ENCODE results near the gene MZF1. TPM values are rescaled to one million over a fixed set of nuclear protein-coding genes. Genes with fewer than 3 reads are reported as not detected.

MZF1 gene
- total RNA-seq, 2 donors from 2014 or later, result 15.0 to 18.6 TPM

GRCh38 chr19:58531034-58531840 is 41.9 kb downstream of the MZF1 start:
- ATAC-seq (replicated peaks in 1 of 2), result no peak
- H3K4me3 Mint-ChIP-seq, result no peak overlapping the region
- DNase-seq, result no peak
- no peak overlapping the region for H3K27ac Mint-ChIP-seq
- peaks cover 6% of the 10 kb centered on the region for H3K27me3 Mint-ChIP-seq (ENCODE audit: low read depth)
- H3K9me3 Mint-ChIP-seq, result no peaks in the 10 kb centered on the region
- no peaks in the 10 kb centered on the region for H3K4me1 Mint-ChIP-seq (ENCODE audit: low read depth)
- no peaks in the 10 kb centered on the region for H3K36me3 Mint-ChIP-seq (ENCODE audit: insufficient read depth in 2 of 2)

- H3K36me3 Mint-ChIP-seq (ENCODE audit: insufficient read depth in 2 of 2), result no peaks in the 10 kb centered on the region
- no peak for DNase-seq
- peaks cover 6% of the 10 kb centered on the region for H3K27me3 Mint-ChIP-seq (ENCODE audit: low read depth)
- no peak for ATAC-seq (replicated peaks in 1 of 2)
- H3K27ac Mint-ChIP-seq, result no peak overlapping the region
- H3K9me3 Mint-ChIP-seq, result no peaks in the 10 kb centered on the region
- H3K4me3 Mint-ChIP-seq, result no peak overlapping the region
- H3K4me1 Mint-ChIP-seq (ENCODE audit: low read depth), result no peaks in the 10 kb centered on the region
These were observed 43.7 kb downstream of the MZF1 start for GRCh38 chr19:58529405-58529804.

GRCh38 chr19:58522709-58523108 is 50.4 kb downstream of the MZF1 start:
- H3K4me3 Mint-ChIP-seq, result no peak overlapping the region
- no peaks in the 10 kb centered on the region for H3K27me3 Mint-ChIP-seq (ENCODE audit: low read depth)
- peaks cover 22% of the 10 kb centered on the region for H3K4me1 Mint-ChIP-seq (ENCODE audit: low read depth)
- no peak for ATAC-seq (replicated peaks in 1 of 2)
- no peak overlapping the region for H3K27ac Mint-ChIP-seq
- H3K9me3 Mint-ChIP-seq, result no peaks in the 10 kb centered on the region
- peaks cover 0 to 3% of the 10 kb centered on the region in 2 donors for H3K36me3 Mint-ChIP-seq (ENCODE audit: insufficient read depth in 2 of 2)
- DNase-seq, result no peak

- H3K9me3 Mint-ChIP-seq, result no peaks in the 10 kb centered on the region
These were observed 51.5 kb downstream of the MZF1 start for GRCh38 chr19:58521651-58522050.

GRCh38 chr19:58520257-58520599 is 52.9 kb downstream of the MZF1 start:
- Mint-ChIP-seq H3K27me3 (ENCODE audit: low read depth) (no peaks in the 10 kb centered on the region), H3K27ac (peak overlapping the region; percentile 90), H3K36me3 (ENCODE audit: insufficient read depth in 2 of 2) (peaks cover 5 to 6% of the 10 kb centered on the region in 2 donors), H3K4me3 (peak overlapping the region; percentile 96 to 99), H3K9me3 (no peaks in the 10 kb centered on the region), H3K4me1 (ENCODE audit: low read depth) (peaks cover 35% of the 10 kb centered on the region)
- DNase-seq (no peak), ATAC-seq (replicated peaks in 1 of 2) (no peak)

More at GRCh38 chr19:58521651-58522050, 51.5 kb downstream of the MZF1 start:
- Mint-ChIP-seq H3K36me3 (ENCODE audit: insufficient read depth in 2 of 2) (peaks cover 0 to 3% of the 10 kb centered on the region in 2 donors), H3K27me3 (ENCODE audit: low read depth) (no peaks in the 10 kb centered on the region), H3K27ac (no peak overlapping the region), H3K4me3 (no peak overlapping the region), H3K4me1 (ENCODE audit: low read depth) (peaks cover 25% of the 10 kb centered on the region)
- no peak for ATAC-seq (replicated peaks in 1 of 2)
- DNase-seq, result no peak

GRCh38 chr19:58519355-58520256 is 53.5 kb downstream of the MZF1 start, which contains the start of gene ZBTB45:
Gene ZBTB45, minus strand, starts transcription at chr19:58519810. Its CDS starts 2,137 bp downstream, at chr19:58517673.
- Mint-ChIP-seq H3K4me3 (peak within 1 kb of the TSS; percentile 96 to 99), H3K4me1 (ENCODE audit: low read depth) (peaks cover 41% of the 10 kb centered on the region), H3K9me3 (no peaks in the 10 kb centered on the region), H3K36me3 (ENCODE audit: insufficient read depth in 2 of 2) (peaks cover 5 to 6% of the 10 kb centered on the region in 2 donors), H3K27ac (peak within 1 kb of the TSS; percentile 90), H3K27me3 (ENCODE audit: low read depth) (no peaks in the 10 kb centered on the region)
- ATAC-seq (replicated peaks in 1 of 2) (peak; percentile 88 to 90), DNase-seq (peak; percentile 96 to 97)

GRCh38 chr19:58519087-58519354 is 54.1 kb downstream of the MZF1 start:
- Mint-ChIP-seq H3K4me3 (peak overlapping the region; percentile 96 to 99), H3K9me3 (no peaks in the 10 kb centered on the region), H3K27ac (peak overlapping the region; percentile 90), H3K4me1 (ENCODE audit: low read depth) (peaks cover 43% of the 10 kb centered on the region), H3K36me3 (ENCODE audit: insufficient read depth in 2 of 2) (peaks cover 5 to 6% of the 10 kb centered on the region in 2 donors), H3K27me3 (ENCODE audit: low read depth) (no peaks in the 10 kb centered on the region)
- DNase-seq, result peak; percentile 60
- ATAC-seq (replicated peaks in 1 of 2), result peak; percentile 4 to 10

- peaks cover 5 to 6% of the 10 kb centered on the region in 2 donors for H3K36me3 Mint-ChIP-seq (ENCODE audit: insufficient read depth in 2 of 2)
- no peak for DNase-seq
- peaks cover 43% of the 10 kb centered on the region for H3K4me1 Mint-ChIP-seq (ENCODE audit: low read depth)
- peak overlapping the region; percentile 90 for H3K27ac Mint-ChIP-seq
- no peaks in the 10 kb centered on the region for H3K27me3 Mint-ChIP-seq (ENCODE audit: low read depth)
- H3K9me3 Mint-ChIP-seq, result no peaks in the 10 kb centered on the region
- no peak for ATAC-seq (replicated peaks in 1 of 2)
- H3K4me3 Mint-ChIP-seq, result peak overlapping the region; percentile 96 to 99
These were observed 54.7 kb downstream of the MZF1 start for GRCh38 chr19:58518256-58519086.

- ATAC-seq (replicated peaks in 1 of 2) (no peak), DNase-seq (no peak)
- H3K36me3 Mint-ChIP-seq (ENCODE audit: insufficient read depth in 2 of 2), result peaks cover 5 to 6% of the 10 kb centered on the region in 2 donors
- H3K9me3 Mint-ChIP-seq, result no peaks in the 10 kb centered on the region
- H3K4me1 Mint-ChIP-seq (ENCODE audit: low read depth), result peaks cover 43% of the 10 kb centered on the region
- no peaks in the 10 kb centered on the region for H3K27me3 Mint-ChIP-seq (ENCODE audit: low read depth)
- H3K4me3 Mint-ChIP-seq, result peak overlapping the region in 1 of 2 donors; percentile 22
- no peak overlapping the region for H3K27ac Mint-ChIP-seq
These were observed 55.9 kb downstream of the MZF1 start for GRCh38 chr19:58516964-58517833.

GRCh38 chr19:58516246-58516836 is 56.8 kb downstream of the MZF1 start:
- Mint-ChIP-seq H3K9me3 (no peaks in the 10 kb centered on the region), H3K4me1 (ENCODE audit: low read depth) (peaks cover 43% of the 10 kb centered on the region), H3K27me3 (ENCODE audit: low read depth) (no peaks in the 10 kb centered on the region), H3K27ac (no peak overlapping the region), H3K36me3 (ENCODE audit: insufficient read depth in 2 of 2) (peaks cover 5 to 6% of the 10 kb centered on the region in 2 donors), H3K4me3 (peak overlapping the region; percentile 76 to 87)
- DNase-seq (no peak), ATAC-seq (replicated peaks in 1 of 2) (no peak)

- Mint-ChIP-seq H3K4me3 (peak overlapping the region; percentile 76 to 87), H3K4me1 (ENCODE audit: low read depth) (peaks cover 39% of the 10 kb centered on the region), H3K27me3 (ENCODE audit: low read depth) (no peaks in the 10 kb centered on the region), H3K9me3 (no peaks in the 10 kb centered on the region), H3K27ac (peak overlapping the region; percentile 72), H3K36me3 (ENCODE audit: insufficient read depth in 2 of 2) (peaks cover 5 to 6% of the 10 kb centered on the region in 2 donors)
- ATAC-seq (replicated peaks in 1 of 2), result no peak
- DNase-seq, result no peak
These were observed 57.9 kb downstream of the MZF1 start for GRCh38 chr19:58515259-58515658.

All from activated T-cell treated with anti-CD3 and anti-CD28 coated beads, Interleukin-2, amount 50 U/mL, for 72 hours (primary cell).